GM18873 (cell line): Measurements from ENCODE around the gene CEBPB.

Experiments
- ATAC-seq: cut with Tn5 transposase; IDR thresholded peaks from one replicate; pipeline ENCODE4 v1.9.1; 2021; ENCODE audit warnings: mild to moderate bottlenecking, moderate library complexity, moderate number of reproducible peaks; ENCODE audit not compliant: unreplicated experiment, low FRiP score

Gene CEBPB

GRCh38 chr20:50223039-50224005 lies 32.7 kb downstream of the CEBPB start:
- no peak for ATAC-seq

- ATAC-seq: no peak
These were observed 33.4 kb downstream of the CEBPB start for GRCh38 chr20:50224052-50224451.

GRCh38 chr20:50224531-50225255 lies 34.1 kb downstream of the CEBPB start:
- no peak for ATAC-seq

GRCh38 chr20:50226093-50226974 lies 35.7 kb downstream of the CEBPB start:
- no peak for ATAC-seq

- no peak for ATAC-seq
These were observed 36.9 kb downstream of the CEBPB start for GRCh38 chr20:50227506-50227905.

GRCh38 chr20:50229156-50229607 lies 38.6 kb downstream of the CEBPB start:
- ATAC-seq: no peak

GRCh38 chr20:50230184-50230583 lies 39.6 kb downstream of the CEBPB start:
- ATAC-seq: no peak

- ATAC-seq: no peak
These were observed 40.4 kb downstream of the CEBPB start for GRCh38 chr20:50230871-50231560.

GRCh38 chr20:50231854-50232253 lies 41.2 kb downstream of the CEBPB start:
- no peak for ATAC-seq

- no peak for ATAC-seq
These were observed 42.2 kb downstream of the CEBPB start for GRCh38 chr20:50232651-50233324.

GRCh38 chr20:50233325-50234212 lies 42.9 kb downstream of the CEBPB start:
- ATAC-seq: no peak

GRCh38 chr20:50234288-50234687 lies 43.7 kb downstream of the CEBPB start:
- no peak for ATAC-seq

- no peak for ATAC-seq
These were observed 46.7 kb downstream of the CEBPB start for GRCh38 chr20:50237349-50237748.

- ATAC-seq: no peak
These were observed 47.6 kb downstream of the CEBPB start for GRCh38 chr20:50238081-50238800.

- ATAC-seq: no peak
These were observed 49.5 kb downstream of the CEBPB start for GRCh38 chr20:50240092-50240491.

- no peak for ATAC-seq
These were observed 51.5 kb downstream of the CEBPB start for GRCh38 chr20:50242178-50242514.
